Measurements from ENCODE around the gene EIF3M. TPM values are rescaled to one million over a fixed set of nuclear protein-coding genes. Genes with fewer than 3 reads are reported as not detected.
"Not testable (repeated sequence)": the region's sequence is repeated elsewhere in the genome, so short reads cannot be mapped to it uniquely, and the experiment has no call there.

The EIF3M gene
- total RNA-seq, 2 donors from 2014 or later: 190 to 347 TPM

DNA sequence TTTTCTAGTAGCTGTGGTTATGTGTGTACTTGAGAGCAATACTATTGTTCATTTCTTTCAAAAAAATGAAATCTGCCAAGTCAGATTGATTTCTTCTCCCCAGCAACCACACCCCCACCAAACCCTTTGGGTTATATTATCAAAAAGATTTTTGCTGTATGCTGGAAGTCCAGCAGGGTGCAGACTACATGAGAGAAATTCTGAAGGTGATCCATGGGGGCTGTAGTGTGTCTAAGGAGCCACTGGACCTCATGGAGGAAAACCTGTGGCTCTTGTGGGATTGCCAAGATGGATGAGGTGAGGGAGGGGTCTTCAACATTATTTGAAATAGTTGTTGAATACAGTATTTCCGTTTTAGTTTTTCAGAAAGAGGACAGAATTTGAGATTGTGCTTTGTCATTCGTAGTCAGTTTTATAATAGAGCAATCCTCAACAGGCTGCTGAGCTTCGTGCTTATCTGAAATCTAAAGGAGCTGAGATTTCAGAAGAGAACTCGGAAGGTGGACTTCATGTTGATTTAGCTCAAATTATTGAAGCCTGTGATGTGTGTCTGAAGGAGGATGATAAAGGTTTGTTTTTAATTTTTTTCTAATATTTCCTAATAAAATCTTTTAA is 3.1 kb downstream of the EIF3M start:
- TF ChIP-seq, protein P1, sequence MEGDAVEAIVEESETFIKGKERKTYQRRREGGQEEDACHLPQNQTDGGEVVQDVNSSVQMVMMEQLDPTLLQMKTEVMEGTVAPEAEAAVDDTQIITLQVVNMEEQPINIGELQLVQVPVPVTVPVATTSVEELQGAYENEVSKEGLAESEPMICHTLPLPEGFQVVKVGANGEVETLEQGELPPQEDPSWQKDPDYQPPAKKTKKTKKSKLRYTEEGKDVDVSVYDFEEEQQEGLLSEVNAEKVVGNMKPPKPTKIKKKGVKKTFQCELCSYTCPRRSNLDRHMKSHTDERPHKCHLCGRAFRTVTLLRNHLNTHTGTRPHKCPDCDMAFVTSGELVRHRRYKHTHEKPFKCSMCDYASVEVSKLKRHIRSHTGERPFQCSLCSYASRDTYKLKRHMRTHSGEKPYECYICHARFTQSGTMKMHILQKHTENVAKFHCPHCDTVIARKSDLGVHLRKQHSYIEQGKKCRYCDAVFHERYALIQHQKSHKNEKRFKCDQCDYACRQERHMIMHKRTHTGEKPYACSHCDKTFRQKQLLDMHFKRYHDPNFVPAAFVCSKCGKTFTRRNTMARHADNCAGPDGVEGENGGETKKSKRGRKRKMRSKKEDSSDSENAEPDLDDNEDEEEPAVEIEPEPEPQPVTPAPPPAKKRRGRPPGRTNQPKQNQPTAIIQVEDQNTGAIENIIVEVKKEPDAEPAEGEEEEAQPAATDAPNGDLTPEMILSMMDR (IDR thresholded peaks at IDR 0.05): no peak
- no peaks in the 10 kb centered on the region for H3K9me3 ChIP-seq
- DNase-seq (ENCODE audit: low spot score): no peak
- no peak overlapping the region for H3K27ac ChIP-seq
- no peak for ATAC-seq (ENCODE audit: insufficient number of reproducible peaks, low FRiP score, low read depth)
- H3K4me1 ChIP-seq (ENCODE audit: control insufficient read depth in 1 of 2, low read depth in 2 of 2): peaks cover 13 to 26% of the 10 kb centered on the region in 2 donors
- H3K4me3 ChIP-seq: no peak overlapping the region
- no peaks in the 10 kb centered on the region for H3K27me3 ChIP-seq (replicated peaks; ENCODE audit: insufficient read depth)
- peaks cover 14% of the 10 kb centered on the region for H3K36me3 ChIP-seq

DNA sequence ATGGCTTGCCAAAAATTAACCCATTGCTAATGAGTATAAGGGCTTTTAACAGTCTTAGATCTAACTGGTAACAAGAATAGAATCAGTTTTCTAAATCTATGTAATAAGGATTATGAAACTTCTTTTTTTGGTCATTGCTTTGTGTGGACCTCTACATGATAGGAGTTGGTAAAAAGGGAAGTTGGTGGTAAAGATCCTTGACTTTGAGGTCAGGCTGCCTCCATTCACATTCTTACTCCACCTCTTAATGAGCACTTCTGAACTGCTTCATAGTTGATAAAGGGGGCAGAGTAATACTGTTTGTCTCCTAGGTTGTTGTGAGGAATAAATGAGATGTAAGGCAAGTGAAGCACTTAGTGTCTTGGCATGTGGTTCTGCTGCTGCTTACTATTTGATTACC is 10.6 kb downstream of the EIF3M start:
- TF ChIP-seq, protein P1 (IDR thresholded peaks at IDR 0.05): no peak
- no peaks in the 10 kb centered on the region for H3K27me3 ChIP-seq (replicated peaks; ENCODE audit: insufficient read depth)
- no peak overlapping the region for H3K4me3 ChIP-seq
- ATAC-seq (ENCODE audit: insufficient number of reproducible peaks, low FRiP score, low read depth) (no peak), DNase-seq (ENCODE audit: low spot score) (no peak)
- no peak overlapping the region for H3K27ac ChIP-seq
- no peaks in the 10 kb centered on the region for H3K4me1 ChIP-seq (ENCODE audit: control insufficient read depth in 1 of 2, low read depth in 2 of 2)
- peaks cover 50% of the 10 kb centered on the region for H3K36me3 ChIP-seq
- no peaks in the 10 kb centered on the region for H3K9me3 ChIP-seq

GRCh38 chr11:32596114-32596513 is 12.5 kb downstream of the EIF3M start:
- not testable (repeated sequence) for ATAC-seq (ENCODE audit: insufficient number of reproducible peaks, low FRiP score, low read depth); H3K4me1 ChIP-seq (ENCODE audit: control insufficient read depth in 1 of 2, low read depth in 2 of 2); H3K4me3 ChIP-seq; H3K27me3 ChIP-seq (replicated peaks; ENCODE audit: insufficient read depth); H3K9me3 ChIP-seq; DNase-seq (ENCODE audit: low spot score); H3K27ac ChIP-seq
- H3K36me3 ChIP-seq: peaks cover 36% of the 10 kb centered on the region

DNA sequence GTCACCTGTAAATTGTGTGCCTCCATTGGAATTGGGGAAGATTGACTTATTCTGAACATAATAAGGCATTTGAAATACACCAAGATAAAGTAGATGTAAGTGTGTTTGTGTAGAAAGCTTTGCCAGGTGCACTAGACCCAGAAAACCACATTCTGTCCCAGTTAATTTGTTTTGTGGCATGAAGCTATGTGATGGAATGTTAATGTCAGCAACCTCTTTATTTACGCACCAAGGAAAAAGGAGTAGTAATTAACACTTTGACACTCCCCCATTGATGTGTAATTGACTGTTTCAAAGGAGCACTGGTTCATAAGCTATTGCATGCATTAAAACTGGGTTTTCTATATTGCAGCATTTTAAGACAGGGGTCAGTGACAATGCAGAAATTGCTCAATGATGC is 14.3 kb downstream of the EIF3M start:
- TF ChIP-seq, protein P1 (IDR thresholded peaks at IDR 0.05): no peak
- H3K27me3 ChIP-seq (replicated peaks; ENCODE audit: insufficient read depth): no peaks in the 10 kb centered on the region
- no peaks in the 10 kb centered on the region for H3K9me3 ChIP-seq
- H3K4me3 ChIP-seq: no peak overlapping the region
- H3K36me3 ChIP-seq: peaks cover 27% of the 10 kb centered on the region
- DNase-seq (ENCODE audit: low spot score) (no peak), ATAC-seq (ENCODE audit: insufficient number of reproducible peaks, low FRiP score, low read depth) (no peak)
- H3K27ac ChIP-seq: no peak overlapping the region
- peaks cover 8 to 11% of the 10 kb centered on the region in 2 donors for H3K4me1 ChIP-seq (ENCODE audit: control insufficient read depth in 1 of 2, low read depth in 2 of 2)

DNA sequence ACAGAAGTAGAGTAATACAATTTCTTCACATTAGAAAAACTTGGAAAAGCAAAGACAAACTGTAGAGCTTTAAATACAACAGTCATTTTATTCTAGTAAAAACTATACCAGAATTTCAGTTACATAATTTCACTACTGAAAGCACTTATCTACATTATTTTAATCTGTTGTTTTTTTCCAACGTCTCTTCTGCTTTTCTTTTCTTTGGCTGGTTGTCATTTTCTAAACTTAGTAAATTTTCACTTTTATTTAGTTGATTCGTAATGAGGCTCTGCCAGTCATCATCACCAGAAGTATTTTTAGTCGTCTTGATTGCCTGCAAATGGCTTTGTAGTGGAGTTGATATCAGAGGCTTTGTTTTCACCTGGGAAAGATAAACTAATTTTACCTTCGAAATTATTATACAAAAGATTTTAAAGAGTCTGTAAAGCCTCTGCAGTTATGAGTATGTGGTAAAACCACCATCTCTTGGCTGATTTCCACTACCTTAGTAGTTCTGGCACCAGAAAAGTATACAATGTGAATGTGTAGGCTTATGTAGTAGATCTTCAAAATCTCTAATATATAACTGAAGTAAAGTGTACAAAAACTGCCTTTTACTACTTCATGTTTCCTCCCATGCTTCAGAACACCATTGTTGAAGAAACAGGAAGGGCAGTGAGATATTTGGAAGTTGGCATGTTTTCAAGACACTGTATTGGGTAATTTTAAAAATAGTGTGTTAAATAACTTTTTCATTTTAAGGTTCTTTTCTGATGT is 19.2 kb downstream of the EIF3M start:
- Histone ChIP-seq H3K27ac (peak overlapping the region in 1 of 2 donors; percentile 10), H3K4me3 (no peak overlapping the region), H3K36me3 (peaks cover 17% of the 10 kb centered on the region), H3K4me1 (ENCODE audit: control insufficient read depth in 1 of 2, low read depth in 2 of 2) (peaks cover 11 to 13% of the 10 kb centered on the region in 2 donors), H3K27me3 (replicated peaks; ENCODE audit: insufficient read depth) (no peaks in the 10 kb centered on the region), H3K9me3 (no peaks in the 10 kb centered on the region)
- DNase-seq (ENCODE audit: low spot score): no peak
- ATAC-seq (ENCODE audit: insufficient number of reproducible peaks, low FRiP score, low read depth): no peak
- TF ChIP-seq, protein P1 (IDR thresholded peaks at IDR 0.05): no peak

Measured in thoracic aorta (tissue), 2 donors.